GM12878 (cell line): ENCODE data around the gene PRRC1. TPM values are rescaled to one million over a fixed set of nuclear protein-coding genes. Genes with fewer than 3 reads are reported as not detected.
A peak's percentile ranks its signal among the peaks of the same experiment; 100 is the strongest.

Source experiments
- ATAC-seq: fragments of 200-7000 bp; cut with Tn5 transposase; 3 replicates; pipeline ENCODE4 v1.9.1; 2020; ENCODE audit warnings: mild to moderate bottlenecking, moderate library complexity
- BruUV-seq: library from RNA; stranded (reverse); fragments of 400-500 nt; replicated peaks from 2 replicates; lab custom pipeline; 2021; lab: Mats Ljungman, UMichigan
- CTCF ChIA-PET: fragments of 300-600 bp; sonication (Branson Sonifier 250); formaldehyde crosslinking; extraction: SDS; loops from one replicate; lab custom pipeline; 2021; ENCODE audit warnings: inconsistent platforms; lab: Yijun Ruan, JAX
- POLR2A ChIA-PET: fragments of 350-600 bp; formaldehyde crosslinking; extraction: SDS; loops from one replicate; lab custom pipeline; 2021; ENCODE audit warnings: inconsistent platforms; lab: Charles Lee
- RAD21 ChIA-PET: fragments of 300-600 bp; sonication (Branson Sonifier 250); formaldehyde crosslinking; loops from one replicate; lab custom pipeline; 2023; ENCODE audit warnings: antibody characterized with exemption; ENCODE audit not compliant: unreplicated experiment; lab: Charles Lee
- SMC1A ChIA-PET: fragments of 300-600 bp; sonication (Branson Sonifier 250); formaldehyde crosslinking; loops from one replicate; lab custom pipeline; 2023; ENCODE audit not compliant: unreplicated experiment, uncharacterized antibody; lab: Charles Lee
- DNase-seq: peaks from one replicate; pipeline ENCODE4 v3.0.0-alpha.2; 2011; ENCODE audit warnings: low read depth, low spot score
- FAIRE-seq: peaks from 3 replicates; lab custom pipeline; 2011; peaks lifted over from hg19 to GRCh38; lab: Jason Lieb, UNC
- H2AFZ ChIP-seq: 2 replicates; pipeline ENCODE4 v1.6.0; 2011; ENCODE audit warnings: low read depth, low read length, control low read depth; ENCODE audit not compliant: control insufficient read depth
- H3K27ac ChIP-seq: 2 replicates; pipeline ENCODE4 v1.5.1; 2011; ENCODE audit warnings: control low read depth; ENCODE audit not compliant: control insufficient read depth, insufficient read depth
- H3K27me3 ChIP-seq, 2 experiments: replicated peaks in 1 of 2; 2 replicates each; pipeline versions ENCODE4 v1.6.0 to v1.6.1; 2011; ENCODE audit warnings: low read length in 1 of 2; ENCODE audit not compliant: control insufficient read depth in 2 of 2, insufficient read depth in 2 of 2
- H3K36me3 ChIP-seq, 2 experiments: 2 replicates each; pipeline ENCODE4 v1.5.1; 2011; ENCODE audit warnings: low read length in 1 of 2; ENCODE audit not compliant: control insufficient read depth in 2 of 2, insufficient read depth in 2 of 2
- H3K4me1 ChIP-seq: 2 replicates; pipeline ENCODE4 v1.6.1; 2011; ENCODE audit warnings: mild to moderate bottlenecking, low read length, moderate library complexity, mixed read lengths; ENCODE audit not compliant: control insufficient read depth, insufficient read depth
- H3K4me2 ChIP-seq: 2 replicates; pipeline ENCODE4 v1.6.0; 2011; ENCODE audit warnings: control low read depth; ENCODE audit not compliant: control insufficient read depth, insufficient read depth
- H3K4me3 ChIP-seq: fragments of 200-600 bp; sonication (generic); 2 replicates; pipeline ENCODE4 v1.5.1; 2016
- H3K79me2 ChIP-seq: 2 replicates; pipeline ENCODE4 v1.6.0; 2011; ENCODE audit warnings: low read length; ENCODE audit not compliant: control insufficient read depth, insufficient read depth
- H3K9ac ChIP-seq: 2 replicates; pipeline ENCODE4 v1.8.0; 2011; ENCODE audit warnings: low read length, control low read depth, mixed read lengths; ENCODE audit not compliant: control insufficient read depth, insufficient read depth
- H3K9me3 ChIP-seq: replicated peaks from 3 replicates; pipeline ENCODE4 v1.5.1; 2011; ENCODE audit warnings: mild to moderate bottlenecking, low read length; ENCODE audit not compliant: control insufficient read depth, insufficient read depth
- H4K20me1 ChIP-seq: 2 replicates; pipeline ENCODE4 v1.6.0; 2011; ENCODE audit not compliant: control insufficient read depth, insufficient read depth
- BACH1 ChIP-seq: fragments of 450-650 bp; IDR thresholded peaks from 2 replicates; pipeline ENCODE4 v1.6.1; 2017; ENCODE audit warnings: mild to moderate bottlenecking, borderline replicate concordance
- CHD1 ChIP-seq: IDR thresholded peaks from 2 replicates; pipeline ENCODE4 v1.6.1; 2012; ENCODE audit warnings: low read depth, low read length, improper control_type of control experiment
- HDAC6 ChIP-seq: fragments of 200-600 bp; sonication (generic); IDR thresholded peaks from one replicate; pipeline ENCODE4 v1.8.0; 2017; ENCODE audit warnings: antibody characterized with exemption; ENCODE audit not compliant: unreplicated experiment
- IRF4 ChIP-seq: IDR thresholded peaks from 2 replicates; pipeline ENCODE4 v1.6.1; 2011; ENCODE audit warnings: low read depth, low read length
- KLF5 ChIP-seq: fragments of 450-650 bp; IDR thresholded peaks from 2 replicates; pipeline ENCODE4 v1.6.1; 2014; ENCODE audit warnings: mild to moderate bottlenecking; ENCODE audit not compliant: partially characterized antibody
- MYC ChIP-seq: IDR thresholded peaks from 2 replicates; pipeline ENCODE4 v1.6.1; 2011; ENCODE audit warnings: mild to moderate bottlenecking, low read length, moderate library complexity, inconsistent platforms; ENCODE audit not compliant: insufficient read depth, insufficient replicate concordance, insufficient read length, severe bottlenecking
- NBN ChIP-seq: fragments of 450-650 bp; IDR thresholded peaks from 2 replicates; pipeline ENCODE4 v1.6.1; 2016
- POLR2AphosphoS5 ChIP-seq: IDR thresholded peaks from 2 replicates; pipeline ENCODE4 v1.6.1; 2011; ENCODE audit warnings: mild to moderate bottlenecking, low read length, inconsistent platforms
- RFX5 ChIP-seq: IDR thresholded peaks from 2 replicates; pipeline ENCODE4 v1.6.1; 2011; ENCODE audit warnings: low read depth, low read length, improper control_type of control experiment
- SPI1 ChIP-seq: IDR thresholded peaks from 2 replicates; pipeline ENCODE4 v1.6.1; 2011; ENCODE audit warnings: low read depth, mild to moderate bottlenecking, low read length, moderate library complexity, borderline replicate concordance; ENCODE audit not compliant: insufficient read depth
- ZZZ3 ChIP-seq: IDR thresholded peaks from 2 replicates; pipeline ENCODE4 v1.6.1; 2011; ENCODE audit warnings: low read depth; ENCODE audit not compliant: control insufficient read depth, insufficient read length
- WGBS: methylation state at CpG from one replicate; pipeline ENCODE4 v1.1.6; 2016; ENCODE audit warnings: low lambda C conversion rate; ENCODE audit not compliant: insufficient replicate concordance, insufficient coverage; ENCODE audit errors: missing lambda C conversion rate; 5-methylcytosine and 5-hydroxymethylcytosine counted together
- in situ Hi-C: fragments of 300-500 bp; cut with MboI; formaldehyde crosslinking; loops from 9 replicates; pipeline ENCODE4 v1.14.3; 2018; ENCODE audit warnings: mixed read lengths
- intact Hi-C: fragments of 100-400 bp; cut with micrococcal nuclease; formaldehyde crosslinking; loops from one replicate; pipeline ENCODE4 v1.14.2; 2022; ENCODE audit not compliant: unreplicated experiment
- polyA plus RNA-seq, 11 experiments: library from polyadenylated mRNA; depleted of rRNA in 4 of 11; unstranded in 6 of 11; stranded (reverse) in 5 of 11; fragments of >200 nt; fragmentation: Nextera tagmentation in 4 of 11; fragmentation: Illumina TruSeq in 1 of 11; extraction: Ambion mirVana in 4 of 11; extraction: Trizol in 1 of 11; gene quantifications; 1 replicate in 1 of 11; 2 replicates in 10 of 11; pipeline versions ENCODE4 v1.2.1 to v1.2.3, GENCODE V29; 2011 to 2016; ENCODE audit warnings: inconsistent platforms in 2 of 11, missing spikeins in 2 of 11, low read depth in 1 of 11
- total RNA-seq, 4 experiments: library from RNA; depleted of rRNA in 3 of 4; stranded (reverse); fragments of >200 nt in 3 of 4; fragmentation: Illumina TruSeq in 1 of 4; extraction: Trizol in 1 of 4; gene quantifications; 2 replicates each; pipeline versions ENCODE4 v1.2.1 to v1.2.3, GENCODE V29; 2013 to 2021
- TF ChIP-seq, protein P1 (sequence below): IDR thresholded peaks from 2 replicates; pipeline ENCODE4 v1.6.1; 2011; ENCODE audit warnings: mild to moderate bottlenecking, low read depth, low read length, moderate library complexity; ENCODE audit not compliant: insufficient replicate concordance
- TF ChIP-seq, protein P2 (sequence below): fragments of 450-650 bp; IDR thresholded peaks from 2 replicates; pipeline ENCODE4 v1.6.1; 2014; ENCODE audit warnings: mild to moderate bottlenecking
- TF ChIP-seq, protein P3 (sequence below): fragments of 450-650 bp; IDR thresholded peaks from 2 replicates; pipeline ENCODE4 v1.6.1; 2018; ENCODE audit warnings: borderline replicate concordance, mild to moderate bottlenecking; ENCODE audit not compliant: partially characterized antibody
- TF ChIP-seq, protein P4 (sequence below): IDR thresholded peaks from 2 replicates; pipeline ENCODE4 v1.6.1; 2012; ENCODE audit warnings: low read depth, low read length, improper control_type of control experiment

PRRC1 gene
- total and polyA plus RNA-seq, 10 of the 15 experiments (the other 5 are each of a cell fraction or from before 2014, with no cell fraction given), result 19.0 to 54.5 (median 31.0) TPM

DNA sequence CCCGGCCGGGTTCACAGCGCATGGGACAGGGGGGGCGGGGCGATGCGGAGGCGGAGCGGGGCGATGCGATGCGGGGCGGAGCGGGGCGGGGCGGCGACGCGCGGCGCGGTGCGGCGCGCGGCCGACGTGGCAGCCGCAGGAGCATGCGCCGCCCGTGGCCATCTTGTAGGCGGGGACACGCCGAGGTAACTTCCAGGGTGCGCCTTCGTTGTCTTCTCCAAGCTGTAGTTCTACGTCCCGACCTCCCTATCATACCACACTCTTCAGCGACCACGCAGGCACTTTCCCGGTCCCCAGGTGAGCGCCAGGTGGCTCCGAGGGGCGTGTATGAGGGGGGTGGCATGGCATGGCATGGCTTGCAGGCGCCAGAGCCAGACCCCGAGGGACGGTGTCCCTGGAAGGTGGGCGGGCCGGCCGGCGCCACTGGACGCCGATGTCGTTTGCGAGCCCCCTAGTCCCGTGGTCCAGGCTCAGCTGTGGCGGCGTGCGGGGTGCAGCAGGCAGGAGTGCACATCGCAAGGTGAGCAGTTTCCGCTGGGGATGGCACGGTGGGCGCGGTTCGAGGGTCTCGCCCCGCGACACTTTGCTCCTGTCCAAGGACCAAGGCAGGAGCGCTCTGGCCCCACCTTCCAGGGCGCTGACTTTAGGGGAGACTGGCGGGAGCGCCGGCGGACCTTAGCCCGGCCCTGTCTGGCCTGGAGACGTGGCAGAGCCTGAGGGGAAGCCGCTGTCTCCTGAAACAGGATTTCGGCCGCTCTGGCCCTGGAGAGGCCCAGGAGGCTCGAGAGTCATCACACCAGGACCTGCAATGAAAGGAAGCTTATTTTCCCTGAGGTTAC is at the start of gene PRRC1 (continued):
- TF ChIP-seq, protein P1, sequence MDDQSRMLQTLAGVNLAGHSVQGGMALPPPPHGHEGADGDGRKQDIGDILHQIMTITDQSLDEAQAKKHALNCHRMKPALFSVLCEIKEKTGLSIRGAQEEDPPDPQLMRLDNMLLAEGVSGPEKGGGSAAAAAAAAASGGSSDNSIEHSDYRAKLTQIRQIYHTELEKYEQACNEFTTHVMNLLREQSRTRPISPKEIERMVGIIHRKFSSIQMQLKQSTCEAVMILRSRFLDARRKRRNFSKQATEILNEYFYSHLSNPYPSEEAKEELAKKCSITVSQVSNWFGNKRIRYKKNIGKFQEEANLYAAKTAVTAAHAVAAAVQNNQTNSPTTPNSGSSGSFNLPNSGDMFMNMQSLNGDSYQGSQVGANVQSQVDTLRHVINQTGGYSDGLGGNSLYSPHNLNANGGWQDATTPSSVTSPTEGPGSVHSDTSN, result no peak
- TF ChIP-seq IRF4 (no peak), MYC (peak; percentile 30), POLR2AphosphoS5 (peak; percentile 82; the same call in 1 of the 2 replicates), NBN (0 out of 2 replicates have a peak, but pooled peaks have one; percentile 24)
- TF ChIP-seq, protein P2, sequence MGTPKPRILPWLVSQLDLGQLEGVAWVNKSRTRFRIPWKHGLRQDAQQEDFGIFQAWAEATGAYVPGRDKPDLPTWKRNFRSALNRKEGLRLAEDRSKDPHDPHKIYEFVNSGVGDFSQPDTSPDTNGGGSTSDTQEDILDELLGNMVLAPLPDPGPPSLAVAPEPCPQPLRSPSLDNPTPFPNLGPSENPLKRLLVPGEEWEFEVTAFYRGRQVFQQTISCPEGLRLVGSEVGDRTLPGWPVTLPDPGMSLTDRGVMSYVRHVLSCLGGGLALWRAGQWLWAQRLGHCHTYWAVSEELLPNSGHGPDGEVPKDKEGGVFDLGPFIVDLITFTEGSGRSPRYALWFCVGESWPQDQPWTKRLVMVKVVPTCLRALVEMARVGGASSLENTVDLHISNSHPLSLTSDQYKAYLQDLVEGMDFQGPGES, result no peak
- TF ChIP-seq, all 136 proteins: peak for 31

DNA sequence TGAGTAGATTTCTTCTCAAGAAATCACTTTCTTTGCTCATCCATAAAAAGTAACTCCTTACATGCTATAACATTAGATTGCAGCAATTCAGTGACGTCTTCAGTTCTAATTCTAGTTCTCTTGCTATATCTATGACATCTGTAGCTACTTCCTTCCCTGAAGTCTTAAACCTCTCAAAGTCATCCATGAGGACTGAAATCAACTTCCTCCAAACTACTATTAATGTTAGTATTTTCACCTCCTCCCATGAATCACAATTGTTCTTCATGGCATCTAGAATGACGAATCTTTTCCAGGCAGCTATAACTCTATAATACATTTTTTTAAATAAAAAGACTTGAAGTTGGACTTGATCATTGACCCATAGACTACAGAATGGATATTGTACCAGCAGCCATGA is 46.2 kb upstream of the PRRC1 start:
- CTCF ChIA-PET, result interaction anchor here (1.9 kb wide), 1 partner anchor 17 kb away, joined by 5 read pairs; no protein-coding TSS in a partner anchor
- no peak overlapping the region for H3K4me3 ChIP-seq
- no peaks in the 10 kb centered on the region for H3K36me3 ChIP-seq
- no peaks in the 10 kb centered on the region for H3K79me2 ChIP-seq
- FAIRE-seq (no peak), DNase-seq (no peak), ATAC-seq (no peak)
- H3K9me3 ChIP-seq, result no peaks in the 10 kb centered on the region
- no peaks in the 10 kb centered on the region for H3K4me1 ChIP-seq
- no peak overlapping the region for H3K9ac ChIP-seq
- intact Hi-C loops (loop anchor here (5.0 kb wide), 1 partner anchor 1271 kb away; no protein-coding TSS in a partner anchor), in situ Hi-C loops (no loop called here)
- SMC1A ChIA-PET, result interaction anchor here (1.1 kb wide), 1 partner anchor 21 kb away, joined by 4 read pairs; no protein-coding TSS in a partner anchor
- no peaks in the 10 kb centered on the region for H4K20me1 ChIP-seq
- POLR2A ChIA-PET, result no interaction called here
- H3K4me2 ChIP-seq, result no peak overlapping the region
- WGBS, result 0% methylated on average over 2 of the region's 2 CpGs
- no peak overlapping the region for H3K27ac ChIP-seq
- RAD21 ChIA-PET, result no interaction called here
- no peak overlapping the region for H2AFZ ChIP-seq
- no TSS peak for BruUV-seq
- no peaks in the 10 kb centered on the region for H3K27me3 ChIP-seq
- TF ChIP-seq, protein P3, sequence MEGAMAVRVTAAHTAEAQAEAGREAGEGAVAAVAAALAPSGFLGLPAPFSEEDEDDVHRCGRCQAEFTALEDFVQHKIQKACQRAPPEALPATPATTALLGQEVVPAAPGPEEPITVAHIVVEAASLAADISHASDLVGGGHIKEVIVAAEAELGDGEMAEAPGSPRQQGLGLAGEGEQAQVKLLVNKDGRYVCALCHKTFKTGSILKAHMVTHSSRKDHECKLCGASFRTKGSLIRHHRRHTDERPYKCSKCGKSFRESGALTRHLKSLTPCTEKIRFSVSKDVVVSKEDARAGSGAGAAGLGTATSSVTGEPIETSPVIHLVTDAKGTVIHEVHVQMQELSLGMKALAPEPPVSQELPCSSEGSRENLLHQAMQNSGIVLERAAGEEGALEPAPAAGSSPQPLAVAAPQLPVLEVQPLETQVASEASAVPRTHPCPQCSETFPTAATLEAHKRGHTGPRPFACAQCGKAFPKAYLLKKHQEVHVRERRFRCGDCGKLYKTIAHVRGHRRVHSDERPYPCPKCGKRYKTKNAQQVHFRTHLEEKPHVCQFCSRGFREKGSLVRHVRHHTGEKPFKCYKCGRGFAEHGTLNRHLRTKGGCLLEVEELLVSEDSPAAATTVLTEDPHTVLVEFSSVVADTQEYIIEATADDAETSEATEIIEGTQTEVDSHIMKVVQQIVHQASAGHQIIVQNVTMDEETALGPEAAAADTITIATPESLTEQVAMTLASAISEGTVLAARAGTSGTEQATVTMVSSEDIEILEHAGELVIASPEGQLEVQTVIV, result no peak
- TF ChIP-seq, protein P4, sequence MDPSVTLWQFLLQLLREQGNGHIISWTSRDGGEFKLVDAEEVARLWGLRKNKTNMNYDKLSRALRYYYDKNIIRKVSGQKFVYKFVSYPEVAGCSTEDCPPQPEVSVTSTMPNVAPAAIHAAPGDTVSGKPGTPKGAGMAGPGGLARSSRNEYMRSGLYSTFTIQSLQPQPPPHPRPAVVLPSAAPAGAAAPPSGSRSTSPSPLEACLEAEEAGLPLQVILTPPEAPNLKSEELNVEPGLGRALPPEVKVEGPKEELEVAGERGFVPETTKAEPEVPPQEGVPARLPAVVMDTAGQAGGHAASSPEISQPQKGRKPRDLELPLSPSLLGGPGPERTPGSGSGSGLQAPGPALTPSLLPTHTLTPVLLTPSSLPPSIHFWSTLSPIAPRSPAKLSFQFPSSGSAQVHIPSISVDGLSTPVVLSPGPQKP, result no peak
- TF ChIP-seq RFX5 (no peak), KLF5 (no peak), ZZZ3 (no peak), CHD1 (no peak), HDAC6 (no peak), BACH1 (no peak), SPI1 (no peak)
